Measurements from ENCODE around the gene ZNF385A. TPM values are rescaled to one million over a fixed set of nuclear protein-coding genes. Genes with fewer than 3 reads are reported as not detected.
A peak's percentile ranks its signal among the peaks of the same experiment; 100 is the strongest.

ZNF385A gene
- total and polyA plus RNA-seq, 9 of the 15 experiments (the other 6 are each of a cell fraction or from before 2014, with no cell fraction given) = 1.0 to 111 (median 7.7) TPM

DNA sequence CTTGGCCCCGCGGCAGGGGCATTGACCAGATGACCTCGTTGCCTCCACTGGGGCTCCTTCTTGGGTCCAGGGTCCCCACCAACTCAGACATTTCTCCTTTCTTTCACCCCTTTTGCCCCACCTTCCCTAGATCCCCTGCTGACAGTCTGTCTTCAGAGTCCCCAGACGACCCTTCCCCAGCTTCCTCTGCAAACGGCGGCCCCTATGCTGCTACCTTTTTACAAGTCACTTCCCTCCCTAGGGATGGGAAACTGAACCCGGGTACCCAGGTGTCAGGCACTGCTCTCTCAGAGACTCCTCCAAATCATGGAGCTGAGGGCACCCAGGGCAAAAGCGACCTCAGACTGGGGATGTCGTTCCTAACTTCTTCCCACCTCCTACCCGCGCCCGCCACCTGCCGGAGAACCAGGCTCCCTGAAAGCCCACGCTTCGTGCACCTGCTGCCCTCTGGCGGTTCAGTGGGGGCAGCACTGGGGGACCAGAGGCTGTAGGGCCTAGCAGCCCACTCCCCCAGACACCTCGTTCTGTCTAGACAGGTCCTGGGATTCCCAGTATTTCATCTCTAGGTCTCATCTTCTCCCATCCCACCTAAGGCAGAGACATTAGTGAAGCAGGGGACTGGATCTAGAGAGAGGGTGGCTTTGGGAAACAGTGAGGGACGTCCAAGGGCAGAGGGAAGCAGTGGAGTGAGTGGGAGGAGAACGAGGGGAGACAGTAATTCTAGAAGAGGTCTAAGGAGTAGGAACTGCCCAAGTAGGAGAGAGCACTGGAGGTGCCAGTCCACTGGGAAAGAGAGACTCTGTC lies 4.9 kb downstream of the ZNF385A start (continued):
- TF ChIP-seq U2AF1 (optimal IDR thresholded peaks at IDR 0.05; ENCODE audit: low read depth, low read length) (no peak), POLR2G (IDR thresholded peaks at IDR 0.05; ENCODE audit: low read depth, low read length) (no peak), IRF1 (CRISPR knock-in tag; IDR thresholded peaks at IDR 0.05; ENCODE audit: borderline replicate concordance) (no peak), ZNF609 (CRISPR knock-in tag; IDR thresholded peaks at IDR 0.05; ENCODE audit: borderline replicate concordance) (0 out of 2 replicates have a peak, but pooled peaks have one; percentile 19), POLR3A (IDR thresholded peaks at IDR 0.05; ENCODE audit: borderline replicate concordance, extremely low read depth, insufficient read depth, insufficient read length) (no peak)
- TF ChIP-seq, protein P1, sequence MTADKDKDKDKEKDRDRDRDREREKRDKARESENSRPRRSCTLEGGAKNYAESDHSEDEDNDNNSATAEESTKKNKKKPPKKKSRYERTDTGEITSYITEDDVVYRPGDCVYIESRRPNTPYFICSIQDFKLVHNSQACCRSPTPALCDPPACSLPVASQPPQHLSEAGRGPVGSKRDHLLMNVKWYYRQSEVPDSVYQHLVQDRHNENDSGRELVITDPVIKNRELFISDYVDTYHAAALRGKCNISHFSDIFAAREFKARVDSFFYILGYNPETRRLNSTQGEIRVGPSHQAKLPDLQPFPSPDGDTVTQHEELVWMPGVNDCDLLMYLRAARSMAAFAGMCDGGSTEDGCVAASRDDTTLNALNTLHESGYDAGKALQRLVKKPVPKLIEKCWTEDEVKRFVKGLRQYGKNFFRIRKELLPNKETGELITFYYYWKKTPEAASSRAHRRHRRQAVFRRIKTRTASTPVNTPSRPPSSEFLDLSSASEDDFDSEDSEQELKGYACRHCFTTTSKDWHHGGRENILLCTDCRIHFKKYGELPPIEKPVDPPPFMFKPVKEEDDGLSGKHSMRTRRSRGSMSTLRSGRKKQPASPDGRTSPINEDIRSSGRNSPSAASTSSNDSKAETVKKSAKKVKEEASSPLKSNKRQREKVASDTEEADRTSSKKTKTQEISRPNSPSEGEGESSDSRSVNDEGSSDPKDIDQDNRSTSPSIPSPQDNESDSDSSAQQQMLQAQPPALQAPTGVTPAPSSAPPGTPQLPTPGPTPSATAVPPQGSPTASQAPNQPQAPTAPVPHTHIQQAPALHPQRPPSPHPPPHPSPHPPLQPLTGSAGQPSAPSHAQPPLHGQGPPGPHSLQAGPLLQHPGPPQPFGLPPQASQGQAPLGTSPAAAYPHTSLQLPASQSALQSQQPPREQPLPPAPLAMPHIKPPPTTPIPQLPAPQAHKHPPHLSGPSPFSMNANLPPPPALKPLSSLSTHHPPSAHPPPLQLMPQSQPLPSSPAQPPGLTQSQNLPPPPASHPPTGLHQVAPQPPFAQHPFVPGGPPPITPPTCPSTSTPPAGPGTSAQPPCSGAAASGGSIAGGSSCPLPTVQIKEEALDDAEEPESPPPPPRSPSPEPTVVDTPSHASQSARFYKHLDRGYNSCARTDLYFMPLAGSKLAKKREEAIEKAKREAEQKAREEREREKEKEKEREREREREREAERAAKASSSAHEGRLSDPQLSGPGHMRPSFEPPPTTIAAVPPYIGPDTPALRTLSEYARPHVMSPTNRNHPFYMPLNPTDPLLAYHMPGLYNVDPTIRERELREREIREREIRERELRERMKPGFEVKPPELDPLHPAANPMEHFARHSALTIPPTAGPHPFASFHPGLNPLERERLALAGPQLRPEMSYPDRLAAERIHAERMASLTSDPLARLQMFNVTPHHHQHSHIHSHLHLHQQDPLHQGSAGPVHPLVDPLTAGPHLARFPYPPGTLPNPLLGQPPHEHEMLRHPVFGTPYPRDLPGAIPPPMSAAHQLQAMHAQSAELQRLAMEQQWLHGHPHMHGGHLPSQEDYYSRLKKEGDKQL (CRISPR knock-in tag; IDR thresholded peaks at IDR 0.05; ENCODE audit: borderline replicate concordance) = no peak
- TF ChIP-seq, protein P2, sequence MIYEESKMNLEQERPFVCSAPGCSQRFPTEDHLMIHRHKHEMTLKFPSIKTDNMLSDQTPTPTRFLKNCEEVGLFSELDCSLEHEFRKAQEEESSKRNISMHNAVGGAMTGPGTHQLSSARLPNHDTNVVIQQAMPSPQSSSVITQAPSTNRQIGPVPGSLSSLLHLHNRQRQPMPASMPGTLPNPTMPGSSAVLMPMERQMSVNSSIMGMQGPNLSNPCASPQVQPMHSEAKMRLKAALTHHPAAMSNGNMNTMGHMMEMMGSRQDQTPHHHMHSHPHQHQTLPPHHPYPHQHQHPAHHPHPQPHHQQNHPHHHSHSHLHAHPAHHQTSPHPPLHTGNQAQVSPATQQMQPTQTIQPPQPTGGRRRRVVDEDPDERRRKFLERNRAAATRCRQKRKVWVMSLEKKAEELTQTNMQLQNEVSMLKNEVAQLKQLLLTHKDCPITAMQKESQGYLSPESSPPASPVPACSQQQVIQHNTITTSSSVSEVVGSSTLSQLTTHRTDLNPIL (CRISPR knock-in tag; IDR thresholded peaks at IDR 0.05) = no peak
